ENCODE data around the gene FBXL14.
A peak's percentile ranks its signal among the peaks of the same experiment; 100 is the strongest.

Gene FBXL14

DNA sequence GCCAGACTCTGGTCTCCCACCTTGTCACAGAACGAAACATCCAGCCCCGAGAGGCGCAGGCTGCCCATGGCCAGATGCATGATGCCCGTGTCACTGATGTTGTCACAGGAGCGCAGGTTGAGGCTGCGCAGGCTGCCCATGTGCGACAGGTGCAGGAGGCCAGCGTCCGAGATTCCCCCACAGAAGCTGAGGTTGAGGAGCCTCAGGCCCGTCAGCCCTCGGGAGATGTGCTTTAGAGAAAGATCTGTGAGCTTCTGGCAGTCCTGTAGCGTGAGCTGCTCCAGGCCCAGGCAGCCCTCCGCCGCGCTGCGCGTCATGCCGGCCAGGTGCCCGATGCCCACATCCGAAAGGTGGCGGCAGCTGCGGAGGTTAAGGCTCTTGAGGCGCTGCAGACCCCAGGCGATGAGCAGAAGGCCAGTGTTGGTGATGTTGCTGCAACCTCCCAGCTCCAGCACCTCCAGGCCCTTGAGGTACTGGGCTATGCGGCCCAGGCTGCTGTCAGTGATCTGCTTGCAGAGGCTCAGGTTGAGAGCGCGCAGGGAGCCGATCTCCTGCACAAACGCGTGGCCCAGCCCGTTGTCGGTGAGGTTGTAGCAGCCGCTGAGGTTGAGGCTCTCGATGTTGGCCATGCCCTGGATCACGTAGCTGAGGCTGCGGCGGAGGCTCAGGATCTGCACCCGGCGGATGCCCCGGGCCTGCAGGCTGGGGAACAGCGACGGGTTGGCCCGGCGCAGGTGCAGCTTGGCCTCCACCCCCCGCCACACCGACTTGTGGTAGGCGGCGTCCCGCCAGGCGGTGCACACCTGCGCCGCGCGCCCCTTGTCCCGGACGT lies 991 bp downstream of the FBXL14 start:
- no peak for DNase-seq (ENCODE audit: low read depth)
- no peak for TF ChIP-seq CTCF (IDR thresholded peaks at IDR 0.05; ENCODE audit: control insufficient read depth, extremely low read depth, insufficient read depth)
- H3K4me3 ChIP-seq (ENCODE audit: low read depth, low read length): peak overlapping the region; percentile 68

GRCh38 chr12:1592444-1593173 lies 1.8 kb downstream of the FBXL14 start:
- DNase-seq (ENCODE audit: low read depth): no peak
- TF ChIP-seq CTCF (IDR thresholded peaks at IDR 0.05; ENCODE audit: control insufficient read depth, extremely low read depth, insufficient read depth): no peak

DNA sequence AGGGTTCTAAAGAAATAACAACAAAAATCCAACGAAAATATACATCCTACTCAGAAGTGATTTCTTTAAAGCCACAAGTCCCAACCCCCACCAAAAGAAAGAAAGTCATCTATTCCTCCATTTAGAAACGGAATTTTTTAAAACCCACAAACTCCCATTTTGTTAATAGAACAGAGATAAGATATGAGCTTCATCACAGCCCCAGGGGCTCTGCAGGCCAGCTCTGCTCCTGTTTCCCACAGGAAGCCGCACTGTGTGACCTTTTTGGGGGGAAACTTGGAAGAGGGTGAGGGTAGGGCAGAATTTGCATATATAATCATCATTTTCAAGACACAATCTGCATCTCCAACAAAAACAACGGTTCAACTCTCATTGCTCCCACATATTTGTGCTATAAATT lies 2.8 kb downstream of the FBXL14 start:
- TF ChIP-seq CTCF (IDR thresholded peaks at IDR 0.05; ENCODE audit: control insufficient read depth, extremely low read depth, insufficient read depth): no peak
- H3K4me3 ChIP-seq (ENCODE audit: low read depth, low read length): no peak overlapping the region
- DNase-seq (ENCODE audit: low read depth): no peak

More at GRCh38 chr12:1592444-1593173, 1.8 kb downstream of the FBXL14 start:
- H3K4me3 ChIP-seq (ENCODE audit: low read depth, low read length): peak overlapping the region; percentile 68

DNA sequence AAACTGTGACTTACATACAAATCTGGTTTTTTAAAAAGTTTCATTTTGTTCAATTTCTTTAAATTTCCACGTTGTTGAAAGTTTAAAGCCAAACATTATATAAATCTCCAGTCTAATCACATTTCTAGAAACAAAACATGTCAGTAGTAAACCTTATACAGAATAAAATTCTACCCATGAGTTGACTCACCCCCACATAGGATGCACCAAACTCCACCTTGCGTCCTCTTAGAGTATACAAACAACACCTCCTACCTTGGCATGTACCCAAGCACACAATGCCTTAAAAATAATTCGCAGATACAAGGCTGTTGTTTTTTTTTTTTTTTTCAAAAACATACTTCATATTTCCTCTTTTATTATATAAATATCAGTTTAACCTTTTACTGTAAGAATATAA lies 3.3 kb downstream of the FBXL14 start:
- TF ChIP-seq CTCF (IDR thresholded peaks at IDR 0.05; ENCODE audit: control insufficient read depth, extremely low read depth, insufficient read depth): no peak
- no peak for DNase-seq (ENCODE audit: low read depth)
- H3K4me3 ChIP-seq (ENCODE audit: low read depth, low read length): no peak overlapping the region

DNA sequence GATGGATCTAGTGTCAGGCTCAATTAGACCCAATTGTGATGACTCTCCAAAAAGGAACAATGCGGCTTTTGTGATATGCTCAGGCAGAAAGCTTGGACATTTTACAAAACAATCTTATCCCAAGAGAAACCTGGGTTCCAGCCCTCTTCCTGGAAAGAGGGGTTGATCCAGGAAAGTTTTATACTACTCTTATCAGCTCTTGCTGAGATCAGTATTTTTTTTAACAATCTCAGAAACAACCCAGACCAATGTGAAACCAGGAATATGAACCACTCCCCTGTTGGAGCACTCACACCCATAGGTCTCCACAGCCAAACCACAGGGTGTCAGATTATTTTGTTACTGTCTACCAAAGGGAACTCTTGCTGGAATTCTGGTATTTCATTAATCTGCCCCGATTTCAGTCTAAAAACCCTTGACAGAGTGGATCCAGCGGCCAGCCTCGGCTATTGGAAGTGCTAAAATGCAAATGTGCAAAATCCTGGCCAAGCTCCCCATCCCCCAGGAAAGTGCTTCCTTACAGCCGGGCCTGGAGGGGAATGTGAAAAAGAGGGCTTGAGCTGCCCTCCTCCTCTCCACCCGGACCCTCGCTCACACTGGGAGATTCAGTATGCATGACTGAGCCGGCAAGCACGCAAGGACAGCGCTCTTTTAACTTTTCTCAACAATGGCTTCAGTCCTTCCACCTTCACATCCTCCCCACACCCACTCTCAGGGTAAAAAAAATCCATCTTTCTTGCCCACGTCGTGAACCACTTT lies 4.0 kb downstream of the FBXL14 start:
- no peak overlapping the region for H3K4me3 ChIP-seq (ENCODE audit: low read depth, low read length)
- no peak for DNase-seq (ENCODE audit: low read depth)

DNA sequence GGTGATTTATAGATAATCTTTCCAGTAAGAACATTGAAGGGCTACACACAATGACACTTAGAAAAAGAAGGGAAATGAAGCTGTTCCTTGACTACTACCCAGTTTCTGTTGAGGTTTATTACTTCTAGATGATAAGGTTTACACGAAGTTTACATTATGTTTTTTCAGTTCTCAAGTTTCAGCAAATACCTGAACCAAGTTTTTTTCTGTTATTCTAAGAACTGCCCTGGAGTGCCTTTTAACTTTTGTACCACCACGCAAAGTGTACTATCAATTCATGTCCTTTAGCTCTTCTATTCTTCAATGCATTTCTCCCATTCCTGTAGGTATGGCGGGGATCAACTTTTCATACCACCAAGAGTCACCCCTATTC lies 5.8 kb downstream of the FBXL14 start:
- no peak overlapping the region for H3K4me3 ChIP-seq (ENCODE audit: low read depth, low read length)
- DNase-seq (ENCODE audit: low read depth): no peak
- no peak for TF ChIP-seq CTCF (IDR thresholded peaks at IDR 0.05; ENCODE audit: control insufficient read depth, extremely low read depth, insufficient read depth)

More for the DNA sequence above, 4.0 kb downstream of the FBXL14 start:
- no peak for TF ChIP-seq CTCF (IDR thresholded peaks at IDR 0.05; ENCODE audit: control insufficient read depth, extremely low read depth, insufficient read depth)
